GM23338 (cell line): ENCODE results near the gene MTPN. TPM values are rescaled to one million over a fixed set of nuclear protein-coding genes. Genes with fewer than 3 reads are reported as not detected.

Source experiments
- ATAC-seq: fragments of 200-7000 bp; cut with Tn5 transposase; 3 replicates; pipeline ENCODE4 v1.9.1; 2020
- DNase-seq: peaks from one replicate; pipeline ENCODE4 v3.0.0-alpha.2; 2015; ENCODE audit warnings: low spot score
- H2AFZ ChIP-seq: fragments of 200-600 bp; sonication (generic); 2 replicates; pipeline ENCODE4 v1.8.0; 2016; ENCODE audit warnings: antibody characterized with exemption, mild to moderate bottlenecking, moderate library complexity
- H3F3A ChIP-seq: fragments of 200-600 bp; sonication (generic); replicated peaks from 2 replicates; pipeline ENCODE4 v1.8.0; 2017; ENCODE audit warnings: antibody characterized with exemption, mixed run types, low read depth
- H3K27ac ChIP-seq: fragments of 200-600 bp; sonication (generic); 2 replicates; pipeline ENCODE4 v1.6.1; 2016; ENCODE audit warnings: low read depth
- H3K27me3 ChIP-seq: fragments of 200-600 bp; sonication (generic); 2 replicates; pipeline ENCODE4 v1.8.0; 2016; ENCODE audit warnings: mild to moderate bottlenecking, mixed run types, moderate library complexity; ENCODE audit not compliant: insufficient read depth
- H3K36me3 ChIP-seq: fragments of 200-600 bp; sonication (generic); 2 replicates; pipeline ENCODE4 v1.8.0; 2016; ENCODE audit warnings: mild to moderate bottlenecking; ENCODE audit not compliant: insufficient read depth
- H3K4me1 ChIP-seq: fragments of 200-600 bp; sonication (generic); 2 replicates; pipeline ENCODE4 v1.8.0; 2016; ENCODE audit warnings: mild to moderate bottlenecking, moderate library complexity; ENCODE audit not compliant: insufficient read depth
- H3K4me2 ChIP-seq: fragments of 200-600 bp; sonication (generic); 2 replicates; pipeline ENCODE4 v1.7.1; 2017; ENCODE audit warnings: mixed run types
- H3K4me3 ChIP-seq: fragments of 200-600 bp; sonication (generic); 2 replicates; pipeline ENCODE4 v1.6.1; 2016; ENCODE audit warnings: mixed run types
- H3K79me2 ChIP-seq: fragments of 200-600 bp; sonication (generic); replicated peaks from 2 replicates; pipeline ENCODE4 v1.8.0; 2017; ENCODE audit warnings: mild to moderate bottlenecking; ENCODE audit not compliant: insufficient read depth
- H3K9me2 ChIP-seq: fragments of 200-600 bp; sonication (generic); 2 replicates; pipeline ENCODE4 v1.8.0; 2017; ENCODE audit not compliant: insufficient read depth
- H4K20me1 ChIP-seq: fragments of 200-600 bp; sonication (generic); replicated peaks from 2 replicates; pipeline ENCODE4 v1.8.0; 2017; ENCODE audit warnings: mild to moderate bottlenecking; ENCODE audit not compliant: insufficient read depth
- H3K27ac Mint-ChIP-seq: 2 replicates; pipeline ENCODE4 v1.8.0; 2020; ENCODE audit warnings: inconsistent platforms, mild to moderate bottlenecking, moderate library complexity, mixed read lengths
- H3K27me3 Mint-ChIP-seq: 3 replicates; pipeline ENCODE4 v1.8.0; 2022; ENCODE audit warnings: low read depth, mild to moderate bottlenecking, moderate library complexity, mixed read lengths, inconsistent platforms; ENCODE audit not compliant: insufficient read depth, poor library complexity
- H3K36me3 Mint-ChIP-seq: 3 replicates; pipeline ENCODE4 v1.8.0; 2021; ENCODE audit warnings: low read depth, mild to moderate bottlenecking, inconsistent platforms, moderate library complexity, mixed read lengths
- H3K4me1 Mint-ChIP-seq: 3 replicates; pipeline ENCODE4 v1.8.0; 2020; ENCODE audit warnings: mild to moderate bottlenecking, inconsistent platforms, mixed read lengths
- H3K4me3 Mint-ChIP-seq: 3 replicates; pipeline ENCODE4 v1.8.0; 2021; ENCODE audit warnings: moderate library complexity, mild to moderate bottlenecking, inconsistent platforms, mixed read lengths
- H3K9me3 Mint-ChIP-seq: 3 replicates; pipeline ENCODE4 v1.8.0; 2020; ENCODE audit warnings: moderate library complexity, mild to moderate bottlenecking, inconsistent platforms, mixed read lengths
- EZH2 ChIP-seq: fragments of 200-600 bp; sonication (generic); IDR thresholded peaks from one replicate; pipeline ENCODE4 v1.8.0; 2017; ENCODE audit warnings: antibody characterized with exemption, mild to moderate bottlenecking, low read depth; ENCODE audit not compliant: unreplicated experiment
- EZH2phosphoT487 ChIP-seq: fragments of 200-600 bp; sonication (generic); IDR thresholded peaks from one replicate; pipeline ENCODE4 v1.8.1; 2018; ENCODE audit warnings: antibody characterized with exemption; ENCODE audit not compliant: unreplicated experiment
- NANOG ChIP-seq: IDR thresholded peaks from 2 replicates; pipeline ENCODE4 v1.6.1; 2016; ENCODE audit warnings: antibody characterized with exemption, borderline replicate concordance
- STAT1 ChIP-seq: IDR thresholded peaks from one replicate; pipeline ENCODE4 v1.6.1; 2016; ENCODE audit warnings: antibody characterized with exemption; ENCODE audit not compliant: unreplicated experiment
- ZNF114 ChIP-seq: fragments of 250-450 bp; sonication (Bioruptor Pico); IDR thresholded peaks from 2 replicates; pipeline ENCODE4 v1.5.0; 2020; ENCODE audit warnings: mild to moderate bottlenecking, moderate library complexity
- ZNF331 ChIP-seq: fragments of 250-450 bp; sonication (Bioruptor Pico); IDR thresholded peaks from 2 replicates; pipeline ENCODE4 v1.5.0; 2020; ENCODE audit warnings: low read depth, mild to moderate bottlenecking, moderate library complexity
- polyA plus RNA-seq: library from polyadenylated mRNA; unstranded; fragments of >200 nt; fragmentation: Nextera tagmentation; extraction: Ambion mirVana; gene quantifications from 2 replicates; pipeline ENCODE4 v1.2.1, GENCODE V29; 2016
- total RNA-seq: library from RNA; depleted of rRNA; stranded (reverse); fragments of >200 nt; shearing (Covaris generic); gene quantifications from 2 replicates; pipeline ENCODE4 v1.2.3, GENCODE V29; 2014
- TF ChIP-seq, protein P1 (sequence below), 2 experiments: fragments of 200-600 bp in 1 of 2; sonication (generic) in 1 of 2; conservative IDR thresholded peaks; 2 replicates each; pipeline versions ENCODE4 v1.5.1 to v1.6.1; 2016 to 2017; ENCODE audit warnings: antibody characterized with exemption in 2 of 2, low read depth in 2 of 2, mild to moderate bottlenecking in 2 of 2, moderate library complexity in 1 of 2
- TF ChIP-seq, protein P2 (sequence below): IDR thresholded peaks from one replicate; pipeline ENCODE4 v1.6.1; 2018; ENCODE audit warnings: antibody characterized with exemption; ENCODE audit not compliant: unreplicated experiment
- TF ChIP-seq, protein P3 (sequence below): fragments of 250-450 bp; sonication (Bioruptor Pico); IDR thresholded peaks from 2 replicates; pipeline ENCODE4 v1.5.0; 2020; ENCODE audit warnings: mild to moderate bottlenecking, moderate library complexity

MTPN gene
- total and polyA plus RNA-seq, 2 experiments from 2014 or later, result 87.7 to 90.3 TPM

DNA sequence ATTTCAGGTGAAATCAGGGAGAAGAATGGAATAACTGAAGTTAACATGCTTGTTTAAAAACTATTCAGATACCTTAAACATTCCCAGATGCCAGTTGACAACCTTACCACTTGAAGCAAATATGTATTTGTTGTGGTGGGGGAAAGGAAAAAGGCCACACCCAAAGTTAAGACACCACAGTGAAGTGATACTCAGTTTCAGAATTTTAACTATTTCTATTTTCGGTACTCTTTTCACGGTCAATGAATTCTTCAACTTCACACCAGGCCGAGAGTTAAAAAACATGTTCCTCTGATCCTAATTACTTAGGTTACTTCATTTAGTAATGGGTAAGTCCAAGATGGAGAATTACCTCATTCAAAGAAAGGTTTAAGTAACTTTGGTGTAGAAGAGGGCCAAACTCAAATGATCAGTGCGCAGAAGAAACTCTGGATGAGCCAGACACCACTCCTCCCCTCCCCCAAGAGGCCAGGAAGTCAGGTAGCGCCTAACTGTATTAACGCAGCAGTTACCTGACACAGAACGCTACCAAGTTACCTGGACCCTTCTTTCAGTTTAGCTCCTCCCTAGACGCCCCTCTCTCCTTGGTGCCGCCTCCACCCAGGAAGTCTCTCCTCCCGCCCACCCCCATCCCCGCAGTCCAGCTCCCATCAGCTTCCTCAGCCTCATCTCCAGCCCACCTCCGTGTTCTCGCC, 700 bp downstream of the MTPN start:
- Mint-ChIP-seq H3K27me3 (peaks cover 7% of the 10 kb centered on the region), H3K9me3 (no peaks in the 10 kb centered on the region; the same call in 2 of the 3 replicates), H3K4me1 (peaks cover 7% of the 10 kb centered on the region), H3K27ac (peak overlapping the region; percentile 94), H3K4me3 (peak overlapping the region; percentile 98), H3K36me3 (peaks cover 4% of the 10 kb centered on the region; the same call in 2 of the 3 replicates)
- ATAC-seq (peak; percentile 82), DNase-seq (peak; percentile 79)
- Histone ChIP-seq H3K79me2 (peaks cover 55% of the 10 kb centered on the region), H3K4me2 (peak overlapping the region; percentile 80), H2AFZ (peak overlapping the region; percentile 92), H3K9me2 (no peaks in the 10 kb centered on the region), H3K36me3 (peaks cover 6% of the 10 kb centered on the region; the same call in 1 of the 2 replicates), H3K4me1 (peaks cover 12% of the 10 kb centered on the region; the same call in 1 of the 2 replicates), H3F3A (no peaks in the 10 kb centered on the region), H3K27ac (peak overlapping the region; percentile 82), H3K27me3 (no peaks in the 10 kb centered on the region), H3K4me3 (peak overlapping the region; percentile 81), H4K20me1 (peaks cover 21% of the 10 kb centered on the region; the same call in 1 of the 2 replicates)
- TF ChIP-seq EZH2phosphoT487, result no peak
- TF ChIP-seq NANOG, result no peak
- TF ChIP-seq, protein P1, sequence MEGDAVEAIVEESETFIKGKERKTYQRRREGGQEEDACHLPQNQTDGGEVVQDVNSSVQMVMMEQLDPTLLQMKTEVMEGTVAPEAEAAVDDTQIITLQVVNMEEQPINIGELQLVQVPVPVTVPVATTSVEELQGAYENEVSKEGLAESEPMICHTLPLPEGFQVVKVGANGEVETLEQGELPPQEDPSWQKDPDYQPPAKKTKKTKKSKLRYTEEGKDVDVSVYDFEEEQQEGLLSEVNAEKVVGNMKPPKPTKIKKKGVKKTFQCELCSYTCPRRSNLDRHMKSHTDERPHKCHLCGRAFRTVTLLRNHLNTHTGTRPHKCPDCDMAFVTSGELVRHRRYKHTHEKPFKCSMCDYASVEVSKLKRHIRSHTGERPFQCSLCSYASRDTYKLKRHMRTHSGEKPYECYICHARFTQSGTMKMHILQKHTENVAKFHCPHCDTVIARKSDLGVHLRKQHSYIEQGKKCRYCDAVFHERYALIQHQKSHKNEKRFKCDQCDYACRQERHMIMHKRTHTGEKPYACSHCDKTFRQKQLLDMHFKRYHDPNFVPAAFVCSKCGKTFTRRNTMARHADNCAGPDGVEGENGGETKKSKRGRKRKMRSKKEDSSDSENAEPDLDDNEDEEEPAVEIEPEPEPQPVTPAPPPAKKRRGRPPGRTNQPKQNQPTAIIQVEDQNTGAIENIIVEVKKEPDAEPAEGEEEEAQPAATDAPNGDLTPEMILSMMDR (conservative IDR thresholded peaks at IDR 0.05; ENCODE audit: low read depth in 2 of 2), result no peak
- TF ChIP-seq ZNF114 (CRISPR knock-in tag), result no peak
- TF ChIP-seq ZNF331 (CRISPR knock-in tag), result no peak
- TF ChIP-seq STAT1, result no peak
- TF ChIP-seq, protein P2, sequence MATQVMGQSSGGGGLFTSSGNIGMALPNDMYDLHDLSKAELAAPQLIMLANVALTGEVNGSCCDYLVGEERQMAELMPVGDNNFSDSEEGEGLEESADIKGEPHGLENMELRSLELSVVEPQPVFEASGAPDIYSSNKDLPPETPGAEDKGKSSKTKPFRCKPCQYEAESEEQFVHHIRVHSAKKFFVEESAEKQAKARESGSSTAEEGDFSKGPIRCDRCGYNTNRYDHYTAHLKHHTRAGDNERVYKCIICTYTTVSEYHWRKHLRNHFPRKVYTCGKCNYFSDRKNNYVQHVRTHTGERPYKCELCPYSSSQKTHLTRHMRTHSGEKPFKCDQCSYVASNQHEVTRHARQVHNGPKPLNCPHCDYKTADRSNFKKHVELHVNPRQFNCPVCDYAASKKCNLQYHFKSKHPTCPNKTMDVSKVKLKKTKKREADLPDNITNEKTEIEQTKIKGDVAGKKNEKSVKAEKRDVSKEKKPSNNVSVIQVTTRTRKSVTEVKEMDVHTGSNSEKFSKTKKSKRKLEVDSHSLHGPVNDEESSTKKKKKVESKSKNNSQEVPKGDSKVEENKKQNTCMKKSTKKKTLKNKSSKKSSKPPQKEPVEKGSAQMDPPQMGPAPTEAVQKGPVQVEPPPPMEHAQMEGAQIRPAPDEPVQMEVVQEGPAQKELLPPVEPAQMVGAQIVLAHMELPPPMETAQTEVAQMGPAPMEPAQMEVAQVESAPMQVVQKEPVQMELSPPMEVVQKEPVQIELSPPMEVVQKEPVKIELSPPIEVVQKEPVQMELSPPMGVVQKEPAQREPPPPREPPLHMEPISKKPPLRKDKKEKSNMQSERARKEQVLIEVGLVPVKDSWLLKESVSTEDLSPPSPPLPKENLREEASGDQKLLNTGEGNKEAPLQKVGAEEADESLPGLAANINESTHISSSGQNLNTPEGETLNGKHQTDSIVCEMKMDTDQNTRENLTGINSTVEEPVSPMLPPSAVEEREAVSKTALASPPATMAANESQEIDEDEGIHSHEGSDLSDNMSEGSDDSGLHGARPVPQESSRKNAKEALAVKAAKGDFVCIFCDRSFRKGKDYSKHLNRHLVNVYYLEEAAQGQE, result no peak

DNA sequence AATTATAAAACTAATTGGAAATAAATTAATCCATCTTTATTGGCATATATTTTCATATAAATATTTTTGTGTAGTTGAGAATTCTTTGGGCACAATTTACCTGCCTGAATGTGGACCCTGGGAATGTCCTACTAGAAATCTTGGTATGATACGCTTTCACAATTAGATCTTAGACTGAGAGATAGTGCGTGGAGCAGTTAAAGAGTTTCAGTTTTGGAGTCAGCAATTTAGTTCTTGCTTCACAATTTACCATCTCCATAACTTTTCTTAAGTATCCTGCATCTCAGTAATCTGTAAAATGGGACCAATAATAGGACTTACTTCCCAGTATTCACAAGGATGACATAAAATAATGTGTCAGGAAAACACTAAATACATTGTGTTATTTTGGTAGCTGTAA, 2.0 kb downstream of the MTPN start:
- H3K27ac ChIP-seq, result no peak overlapping the region
- H3K27ac Mint-ChIP-seq, result no peak overlapping the region
- H3F3A ChIP-seq, result no peaks in the 10 kb centered on the region
- peak overlapping the region; percentile 81 for H3K4me3 ChIP-seq
- peaks cover 6% of the 10 kb centered on the region; the same call in 1 of the 2 replicates for H3K36me3 ChIP-seq
- no peaks in the 10 kb centered on the region for H3K9me2 ChIP-seq
- peaks cover 7% of the 10 kb centered on the region for H3K4me1 Mint-ChIP-seq
- H4K20me1 ChIP-seq, result peaks cover 21% of the 10 kb centered on the region; the same call in 1 of the 2 replicates
- no peaks in the 10 kb centered on the region for H3K27me3 ChIP-seq
- peak overlapping the region; percentile 80 for H3K4me2 ChIP-seq
- peaks cover 12% of the 10 kb centered on the region; the same call in 1 of the 2 replicates for H3K4me1 ChIP-seq
- peaks cover 7% of the 10 kb centered on the region for H3K27me3 Mint-ChIP-seq
- H3K4me3 Mint-ChIP-seq, result no peak overlapping the region
- no peak overlapping the region for H2AFZ ChIP-seq
- peaks cover 4% of the 10 kb centered on the region; the same call in 2 of the 3 replicates for H3K36me3 Mint-ChIP-seq
- ATAC-seq (no peak), DNase-seq (no peak)
- no peaks in the 10 kb centered on the region; the same call in 2 of the 3 replicates for H3K9me3 Mint-ChIP-seq
- H3K79me2 ChIP-seq, result peaks cover 68% of the 10 kb centered on the region
- TF ChIP-seq NANOG, result no peak
- TF ChIP-seq ZNF114 (CRISPR knock-in tag), result no peak
- TF ChIP-seq, protein P3, sequence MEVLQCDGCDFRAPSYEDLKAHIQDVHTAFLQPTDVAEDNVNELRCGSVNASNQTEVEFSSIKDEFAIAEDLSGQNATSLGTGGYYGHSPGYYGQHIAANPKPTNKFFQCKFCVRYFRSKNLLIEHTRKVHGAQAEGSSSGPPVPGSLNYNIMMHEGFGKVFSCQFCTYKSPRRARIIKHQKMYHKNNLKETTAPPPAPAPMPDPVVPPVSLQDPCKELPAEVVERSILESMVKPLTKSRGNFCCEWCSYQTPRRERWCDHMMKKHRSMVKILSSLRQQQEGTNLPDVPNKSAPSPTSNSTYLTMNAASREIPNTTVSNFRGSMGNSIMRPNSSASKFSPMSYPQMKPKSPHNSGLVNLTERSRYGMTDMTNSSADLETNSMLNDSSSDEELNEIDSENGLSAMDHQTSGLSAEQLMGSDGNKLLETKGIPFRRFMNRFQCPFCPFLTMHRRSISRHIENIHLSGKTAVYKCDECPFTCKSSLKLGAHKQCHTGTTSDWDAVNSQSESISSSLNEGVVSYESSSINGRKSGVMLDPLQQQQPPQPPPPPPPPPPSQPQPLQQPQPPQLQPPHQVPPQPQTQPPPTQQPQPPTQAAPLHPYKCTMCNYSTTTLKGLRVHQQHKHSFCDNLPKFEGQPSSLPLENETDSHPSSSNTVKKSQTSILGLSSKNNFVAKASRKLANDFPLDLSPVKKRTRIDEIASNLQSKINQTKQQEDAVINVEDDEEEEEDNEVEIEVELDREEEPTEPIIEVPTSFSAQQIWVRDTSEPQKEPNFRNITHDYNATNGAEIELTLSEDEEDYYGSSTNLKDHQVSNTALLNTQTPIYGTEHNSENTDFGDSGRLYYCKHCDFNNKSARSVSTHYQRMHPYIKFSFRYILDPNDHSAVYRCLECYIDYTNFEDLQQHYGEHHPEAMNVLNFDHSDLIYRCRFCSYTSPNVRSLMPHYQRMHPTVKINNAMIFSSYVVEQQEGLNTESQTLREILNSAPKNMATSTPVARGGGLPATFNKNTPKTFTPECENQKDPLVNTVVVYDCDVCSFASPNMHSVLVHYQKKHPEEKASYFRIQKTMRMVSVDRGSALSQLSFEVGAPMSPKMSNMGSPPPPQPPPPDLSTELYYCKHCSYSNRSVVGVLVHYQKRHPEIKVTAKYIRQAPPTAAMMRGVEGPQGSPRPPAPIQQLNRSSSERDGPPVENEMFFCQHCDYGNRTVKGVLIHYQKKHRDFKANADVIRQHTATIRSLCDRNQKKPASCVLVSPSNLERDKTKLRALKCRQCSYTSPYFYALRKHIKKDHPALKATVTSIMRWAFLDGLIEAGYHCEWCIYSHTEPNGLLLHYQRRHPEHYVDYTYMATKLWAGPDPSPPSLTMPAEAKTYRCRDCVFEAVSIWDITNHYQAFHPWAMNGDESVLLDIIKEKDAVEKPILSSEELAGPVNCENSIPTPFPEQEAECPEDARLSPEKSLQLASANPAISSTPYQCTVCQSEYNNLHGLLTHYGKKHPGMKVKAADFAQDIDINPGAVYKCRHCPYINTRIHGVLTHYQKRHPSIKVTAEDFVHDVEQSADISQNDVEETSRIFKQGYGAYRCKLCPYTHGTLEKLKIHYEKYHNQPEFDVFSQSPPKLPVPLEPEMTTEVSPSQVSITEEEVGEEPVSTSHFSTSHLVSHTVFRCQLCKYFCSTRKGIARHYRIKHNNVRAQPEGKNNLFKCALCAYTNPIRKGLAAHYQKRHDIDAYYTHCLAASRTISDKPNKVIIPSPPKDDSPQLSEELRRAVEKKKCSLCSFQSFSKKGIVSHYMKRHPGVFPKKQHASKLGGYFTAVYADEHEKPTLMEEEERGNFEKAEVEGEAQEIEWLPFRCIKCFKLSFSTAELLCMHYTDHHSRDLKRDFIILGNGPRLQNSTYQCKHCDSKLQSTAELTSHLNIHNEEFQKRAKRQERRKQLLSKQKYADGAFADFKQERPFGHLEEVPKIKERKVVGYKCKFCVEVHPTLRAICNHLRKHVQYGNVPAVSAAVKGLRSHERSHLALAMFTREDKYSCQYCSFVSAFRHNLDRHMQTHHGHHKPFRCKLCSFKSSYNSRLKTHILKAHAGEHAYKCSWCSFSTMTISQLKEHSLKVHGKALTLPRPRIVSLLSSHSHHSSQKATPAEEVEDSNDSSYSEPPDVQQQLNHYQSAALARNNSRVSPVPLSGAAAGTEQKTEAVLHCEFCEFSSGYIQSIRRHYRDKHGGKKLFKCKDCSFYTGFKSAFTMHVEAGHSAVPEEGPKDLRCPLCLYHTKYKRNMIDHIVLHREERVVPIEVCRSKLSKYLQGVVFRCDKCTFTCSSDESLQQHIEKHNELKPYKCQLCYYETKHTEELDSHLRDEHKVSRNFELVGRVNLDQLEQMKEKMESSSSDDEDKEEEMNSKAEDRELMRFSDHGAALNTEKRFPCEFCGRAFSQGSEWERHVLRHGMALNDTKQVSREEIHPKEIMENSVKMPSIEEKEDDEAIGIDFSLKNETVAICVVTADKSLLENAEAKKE (CRISPR knock-in tag), result no peak
- no peak for TF ChIP-seq EZH2
